MCF 10A (cell line): ENCODE data around the gene RAPGEF1. TPM values are rescaled to one million over a fixed set of nuclear protein-coding genes. Genes with fewer than 3 reads are reported as not detected.

Experiments
- BruUV-seq: library from RNA; stranded (reverse); fragments of 400-500 nt; replicated peaks from 2 replicates; lab custom pipeline; 2021; lab: Mats Ljungman, UMichigan
- CTCF ChIA-PET: fragments of 300-600 bp; sonication (Branson Sonifier 250); formaldehyde crosslinking; extraction: SDS; loops from one replicate; lab custom pipeline; 2021; ENCODE audit warnings: antibody characterized with exemption, inconsistent platforms; lab: Yijun Ruan, JAX
- POLR2A ChIA-PET: fragments of 300-600, 350-650 bp; sonication (Branson Sonifier 250); formaldehyde crosslinking; extraction: SDS; loops from one replicate; lab custom pipeline; 2020; ENCODE audit warnings: antibody characterized with exemption, inconsistent platforms; lab: Yijun Ruan, JAX
- DNase-seq: peaks from one replicate; pipeline ENCODE4 v3.0.0-alpha.2; 2018; ENCODE audit not compliant: unreplicated experiment
- H3K27ac Mint-ChIP-seq: one replicate; pipeline ENCODE4 v1.8.0; 2022; ENCODE audit warnings: mild to moderate bottlenecking, low read depth, mixed read lengths; ENCODE audit not compliant: unreplicated experiment
- H3K27me3 Mint-ChIP-seq: one replicate; pipeline ENCODE4 v1.8.0; 2022; ENCODE audit warnings: mixed read lengths; ENCODE audit not compliant: insufficient read depth, unreplicated experiment
- H3K36me3 Mint-ChIP-seq: one replicate; pipeline ENCODE4 v1.8.0; 2022; ENCODE audit warnings: mild to moderate bottlenecking, moderate library complexity, mixed read lengths; ENCODE audit not compliant: insufficient read depth, unreplicated experiment
- H3K4me1 Mint-ChIP-seq: one replicate; pipeline ENCODE4 v1.8.0; 2022; ENCODE audit warnings: mixed read lengths; ENCODE audit not compliant: insufficient read depth, unreplicated experiment
- H3K4me3 Mint-ChIP-seq: one replicate; pipeline ENCODE4 v1.8.0; 2022; ENCODE audit warnings: mild to moderate bottlenecking, moderate library complexity, mixed read lengths; ENCODE audit not compliant: unreplicated experiment
- H3K9me3 Mint-ChIP-seq: one replicate; pipeline ENCODE4 v1.8.0; 2022; ENCODE audit warnings: mixed read lengths; ENCODE audit not compliant: unreplicated experiment
- CTCF ChIP-seq: fragments of 200-600 bp; IDR thresholded peaks from one replicate; pipeline ENCODE4 v1.8.0; 2022; ENCODE audit warnings: antibody characterized with exemption, mild to moderate bottlenecking; ENCODE audit not compliant: unreplicated experiment
- intact Hi-C: fragments of 100-400 bp; cut with micrococcal nuclease; formaldehyde crosslinking; loops from 2 replicates; pipeline ENCODE4 v1.14.1; 2022
- total RNA-seq: library from RNA; stranded (reverse); gene quantifications from 2 replicates; pipeline ENCODE4 v1.2.3, GENCODE V29; 2022

The RAPGEF1 gene
- total RNA-seq, 1 experiment from 2014 or later: 55.4 TPM

- intact Hi-C loops: no loop called here
- Mint-ChIP-seq H3K27ac (no peak overlapping the region), H3K27me3 (no peaks in the 10 kb centered on the region), H3K4me3 (no peak overlapping the region), H3K9me3 (no peaks in the 10 kb centered on the region), H3K4me1 (peaks cover 41% of the 10 kb centered on the region), H3K36me3 (peaks cover 5% of the 10 kb centered on the region)
- ChIA-PET CTCF (no interaction called here), POLR2A (no interaction called here)
- BruUV-seq: no TSS peak
- DNase-seq: no peak
- no peak for TF ChIP-seq CTCF
Observed at GRCh38 chr9:131673531-131673930, 66.3 kb downstream of the RAPGEF1 start.

- no peak for DNase-seq
Observed at GRCh38 chr9:131673068-131673467, 66.8 kb downstream of the RAPGEF1 start.

GRCh38 chr9:131672451-131672850 is 67.4 kb downstream of the RAPGEF1 start:
- intact Hi-C loops: no loop called here
- H3K4me3 Mint-ChIP-seq: no peak overlapping the region
- no TSS peak for BruUV-seq
- H3K4me1 Mint-ChIP-seq: peaks cover 39% of the 10 kb centered on the region
- CTCF ChIA-PET: interaction anchor here (0.6 to 0.7 kb wide), 2 partner anchors 20 to 280 kb away, joined by 3 read pairs; no protein-coding TSS in a partner anchor
- DNase-seq: no peak
- no peak overlapping the region for H3K27ac Mint-ChIP-seq
- peaks cover 5% of the 10 kb centered on the region for H3K36me3 Mint-ChIP-seq
- POLR2A ChIA-PET: interaction anchor here (1.2 to 1.3 kb wide), 2 partner anchors 14 to 22 kb away, joined by 4 read pairs; no protein-coding TSS in a partner anchor
- TF ChIP-seq CTCF: no peak
- H3K27me3 Mint-ChIP-seq: no peaks in the 10 kb centered on the region
- H3K9me3 Mint-ChIP-seq: no peaks in the 10 kb centered on the region

More at GRCh38 chr9:131673068-131673467, 66.8 kb downstream of the RAPGEF1 start:
- no TSS peak for BruUV-seq
- intact Hi-C loops: no loop called here
- H3K36me3 Mint-ChIP-seq: peaks cover 5% of the 10 kb centered on the region
- ChIA-PET CTCF (interaction anchor here (0.5 to 0.6 kb wide), 2 partner anchors 21 to 279 kb away, joined by 3 read pairs; no protein-coding TSS in a partner anchor), POLR2A (interaction anchor here (1.2 to 1.3 kb wide), 2 partner anchors 15 to 23 kb away, joined by 4 read pairs; no protein-coding TSS in a partner anchor)
- no peak overlapping the region for H3K4me3 Mint-ChIP-seq
- H3K27me3 Mint-ChIP-seq: no peaks in the 10 kb centered on the region
- TF ChIP-seq CTCF: no peak
- no peaks in the 10 kb centered on the region for H3K9me3 Mint-ChIP-seq
- H3K4me1 Mint-ChIP-seq: peaks cover 41% of the 10 kb centered on the region
- H3K27ac Mint-ChIP-seq: no peak overlapping the region

GRCh38 chr9:131671133-131671520 is 68.7 kb downstream of the RAPGEF1 start:
- Mint-ChIP-seq H3K27me3 (no peaks in the 10 kb centered on the region), H3K9me3 (no peaks in the 10 kb centered on the region), H3K36me3 (peaks cover 5% of the 10 kb centered on the region), H3K4me3 (no peak overlapping the region), H3K4me1 (peaks cover 26% of the 10 kb centered on the region), H3K27ac (peak overlapping the region; percentile 85)
- intact Hi-C loops: no loop called here
- TF ChIP-seq CTCF: no peak
- no TSS peak for BruUV-seq
- ChIA-PET CTCF (no interaction called here), POLR2A (interaction anchor here (1.0 kb wide), 1 partner anchor 36 kb away, joined by 4 read pairs; no protein-coding TSS in a partner anchor)
- no peak for DNase-seq
